Dermis microvascular lymphatic vessel endothelial cell (primary cell): Measurements from ENCODE around the gene DRAXIN. TPM values are rescaled to one million over a fixed set of nuclear protein-coding genes. Genes with fewer than 3 reads are reported as not detected.

ENCODE experiments used
- DNase-seq, 2 donors: peaks; one replicate each; pipeline versions ENCODE4 v3.0.0 to v3.0.0-alpha.2; 2010; ENCODE audit warnings: low read depth in 2 of 2
- total RNA-seq: library from RNA; depleted of rRNA; stranded (reverse); fragments of >200 nt; gene quantifications from 2 replicates; pipeline ENCODE4 v1.2.1, GENCODE V29; 2014

Gene DRAXIN
- total RNA-seq, 1 donor from 2014 or later = 0.64 TPM

GRCh38 chr1:11657654-11658053 is 33.9 kb upstream of the DRAXIN start:
- no peak for DNase-seq

- no peak for DNase-seq
Observed at GRCh38 chr1:11658542-11658941, 33.0 kb upstream of the DRAXIN start.

GRCh38 chr1:11659748-11660147 is 31.8 kb upstream of the DRAXIN start:
- DNase-seq = no peak

- DNase-seq = no peak
Observed at GRCh38 chr1:11661103-11661502, 30.4 kb upstream of the DRAXIN start.

- no peak for DNase-seq
Observed at GRCh38 chr1:11664336-11665065, 27.0 kb upstream of the DRAXIN start.

- DNase-seq = no peak
Observed at GRCh38 chr1:11668516-11668915, 23.0 kb upstream of the DRAXIN start.

GRCh38 chr1:11670747-11671146 is 20.8 kb upstream of the DRAXIN start:
- no peak for DNase-seq

GRCh38 chr1:11671205-11671543 is 20.3 kb upstream of the DRAXIN start:
- DNase-seq = no peak

- DNase-seq = no peak
Observed at GRCh38 chr1:11671544-11672286, 19.8 kb upstream of the DRAXIN start.

- DNase-seq = no peak
Observed at GRCh38 chr1:11673089-11673769, 18.3 kb upstream of the DRAXIN start.

- no peak for DNase-seq
Observed at GRCh38 chr1:11674488-11674887, 17.0 kb upstream of the DRAXIN start.

GRCh38 chr1:11675325-11675724 is 16.2 kb upstream of the DRAXIN start:
- DNase-seq = no peak

- DNase-seq = no peak
Observed at GRCh38 chr1:11676386-11677103, 15.0 kb upstream of the DRAXIN start.

- DNase-seq = no peak
Observed at GRCh38 chr1:11678442-11678841, 13.1 kb upstream of the DRAXIN start.

GRCh38 chr1:11680270-11681070 is 11.0 kb upstream of the DRAXIN start:
- DNase-seq = peak in 1 of 2 donors; percentile 22

GRCh38 chr1:11681071-11681771 is 10.3 kb upstream of the DRAXIN start, which contains the start of gene MAD2L2:
Gene MAD2L2 (minus strand): TSS chr1:11681148. CDS start chr1:11680601, 547 bp downstream.
- peak; percentile 30 to 78 for DNase-seq

GRCh38 chr1:11682287-11682771 is 9.2 kb upstream of the DRAXIN start:
- DNase-seq = no peak

- no peak for DNase-seq
Observed at GRCh38 chr1:11682799-11683198, 8.7 kb upstream of the DRAXIN start.

- DNase-seq = no peak
Observed at GRCh38 chr1:11684070-11684469, 7.4 kb upstream of the DRAXIN start.

GRCh38 chr1:11685210-11685752 is 6.2 kb upstream of the DRAXIN start:
- DNase-seq = no peak
